Ascending aorta (tissue), 2 donors: Measurements from ENCODE around the gene DRC1. TPM values are rescaled to one million over a fixed set of nuclear protein-coding genes. Genes with fewer than 3 reads are reported as not detected.

Experiments used
- DNase-seq, 2 donors: peaks; one replicate each; pipeline ENCODE4 v3.0.0-alpha.2; 2019; ENCODE audit warnings: low spot score in 2 of 2
- H3K27ac ChIP-seq, 2 donors: fragments of 200-600 bp; sonication (generic); one replicate each; pipeline ENCODE4 v1.5.1; 2016 to 2017; ENCODE audit warnings: mild to moderate bottlenecking in 1 of 2
- H3K27me3 ChIP-seq: fragments of 200-600 bp; sonication (generic); one replicate; pipeline ENCODE4 v1.5.1; 2017
- H3K36me3 ChIP-seq, 2 donors: fragments of 200-600 bp; sonication (generic); one replicate each; pipeline ENCODE4 v1.5.1; 2016
- H3K4me1 ChIP-seq, 2 donors: fragments of 200-600 bp; sonication (generic); one replicate each; pipeline ENCODE4 v1.5.1; 2016 to 2017; ENCODE audit warnings: mild to moderate bottlenecking in 1 of 2
- H3K4me3 ChIP-seq, 2 donors: fragments of 200-600 bp; sonication (generic); one replicate each; pipeline ENCODE4 v1.5.1; 2016 to 2017; ENCODE audit warnings: mild to moderate bottlenecking in 1 of 2
- H3K9me3 ChIP-seq, 2 donors: fragments of 200-600 bp; sonication (generic); one replicate each; pipeline ENCODE4 v1.5.1; 2016
- intact Hi-C: fragments of 100-400 bp; cut with DNase I; formaldehyde crosslinking; loops from one replicate; pipeline ENCODE4 v1.15.1; 2023
- total RNA-seq: library from RNA; depleted of rRNA; stranded (reverse); fragments of >200 nt; gene quantifications from one replicate; pipeline ENCODE4 v1.1.0, GENCODE V29; 2016
- TF ChIP-seq, protein P1 (sequence below), 3 experiments: fragments of 200-600 bp in 2 of 3; fragments of 450-650 bp in 1 of 3; sonication (generic) in 2 of 3; IDR thresholded peaks; one replicate each; pipeline ENCODE4 v1.5.1; 2016 to 2019; ENCODE audit warnings: antibody characterized with exemption in 3 of 3, mild to moderate bottlenecking in 1 of 3, moderate library complexity in 1 of 3

Gene DRC1
- total RNA-seq, 1 donor from 2014 or later: not detected

GRCh38 chr2:26492749-26493515 lies 91.2 kb downstream of the DRC1 start:
- no peaks in the 10 kb centered on the region for H3K27me3 ChIP-seq
- no peak overlapping the region for H3K4me3 ChIP-seq
- TF ChIP-seq, protein P1, sequence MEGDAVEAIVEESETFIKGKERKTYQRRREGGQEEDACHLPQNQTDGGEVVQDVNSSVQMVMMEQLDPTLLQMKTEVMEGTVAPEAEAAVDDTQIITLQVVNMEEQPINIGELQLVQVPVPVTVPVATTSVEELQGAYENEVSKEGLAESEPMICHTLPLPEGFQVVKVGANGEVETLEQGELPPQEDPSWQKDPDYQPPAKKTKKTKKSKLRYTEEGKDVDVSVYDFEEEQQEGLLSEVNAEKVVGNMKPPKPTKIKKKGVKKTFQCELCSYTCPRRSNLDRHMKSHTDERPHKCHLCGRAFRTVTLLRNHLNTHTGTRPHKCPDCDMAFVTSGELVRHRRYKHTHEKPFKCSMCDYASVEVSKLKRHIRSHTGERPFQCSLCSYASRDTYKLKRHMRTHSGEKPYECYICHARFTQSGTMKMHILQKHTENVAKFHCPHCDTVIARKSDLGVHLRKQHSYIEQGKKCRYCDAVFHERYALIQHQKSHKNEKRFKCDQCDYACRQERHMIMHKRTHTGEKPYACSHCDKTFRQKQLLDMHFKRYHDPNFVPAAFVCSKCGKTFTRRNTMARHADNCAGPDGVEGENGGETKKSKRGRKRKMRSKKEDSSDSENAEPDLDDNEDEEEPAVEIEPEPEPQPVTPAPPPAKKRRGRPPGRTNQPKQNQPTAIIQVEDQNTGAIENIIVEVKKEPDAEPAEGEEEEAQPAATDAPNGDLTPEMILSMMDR (IDR thresholded peaks at IDR 0.05): no peak
- no peaks in the 10 kb centered on the region for H3K9me3 ChIP-seq
- no peak for DNase-seq
- H3K4me1 ChIP-seq: no peaks in the 10 kb centered on the region
- no peaks in the 10 kb centered on the region for H3K36me3 ChIP-seq
- no peak overlapping the region for H3K27ac ChIP-seq
- intact Hi-C loops: no loop called here

- Histone ChIP-seq H3K4me1 (no peaks in the 10 kb centered on the region), H3K27ac (no peak overlapping the region), H3K27me3 (no peaks in the 10 kb centered on the region), H3K4me3 (no peak overlapping the region), H3K36me3 (no peaks in the 10 kb centered on the region), H3K9me3 (no peaks in the 10 kb centered on the region)
- TF ChIP-seq, protein P1 (IDR thresholded peaks at IDR 0.05): no peak
- no peak for DNase-seq
- intact Hi-C loops: no loop called here
Measured at GRCh38 chr2:26493566-26493965, 91.8 kb downstream of the DRC1 start.

- no peaks in the 10 kb centered on the region for H3K36me3 ChIP-seq
- TF ChIP-seq, protein P1 (IDR thresholded peaks at IDR 0.05): no peak
Measured at GRCh38 chr2:26494199-26494598, 92.5 kb downstream of the DRC1 start.

GRCh38 chr2:26494891-26495290 lies 93.2 kb downstream of the DRC1 start:
- H3K27ac ChIP-seq: no peak overlapping the region
- H3K27me3 ChIP-seq: no peaks in the 10 kb centered on the region
- H3K4me1 ChIP-seq: no peaks in the 10 kb centered on the region
- no peak overlapping the region for H3K4me3 ChIP-seq
- DNase-seq: no peak
- intact Hi-C loops: no loop called here
- TF ChIP-seq, protein P1 (IDR thresholded peaks at IDR 0.05): no peak
- H3K36me3 ChIP-seq: no peaks in the 10 kb centered on the region
- H3K9me3 ChIP-seq: no peaks in the 10 kb centered on the region

More at GRCh38 chr2:26494199-26494598, 92.5 kb downstream of the DRC1 start:
- intact Hi-C loops: no loop called here
- Histone ChIP-seq H3K27ac (no peak overlapping the region), H3K4me1 (no peaks in the 10 kb centered on the region), H3K4me3 (no peak overlapping the region), H3K9me3 (no peaks in the 10 kb centered on the region), H3K27me3 (no peaks in the 10 kb centered on the region)
- DNase-seq: no peak

DNA sequence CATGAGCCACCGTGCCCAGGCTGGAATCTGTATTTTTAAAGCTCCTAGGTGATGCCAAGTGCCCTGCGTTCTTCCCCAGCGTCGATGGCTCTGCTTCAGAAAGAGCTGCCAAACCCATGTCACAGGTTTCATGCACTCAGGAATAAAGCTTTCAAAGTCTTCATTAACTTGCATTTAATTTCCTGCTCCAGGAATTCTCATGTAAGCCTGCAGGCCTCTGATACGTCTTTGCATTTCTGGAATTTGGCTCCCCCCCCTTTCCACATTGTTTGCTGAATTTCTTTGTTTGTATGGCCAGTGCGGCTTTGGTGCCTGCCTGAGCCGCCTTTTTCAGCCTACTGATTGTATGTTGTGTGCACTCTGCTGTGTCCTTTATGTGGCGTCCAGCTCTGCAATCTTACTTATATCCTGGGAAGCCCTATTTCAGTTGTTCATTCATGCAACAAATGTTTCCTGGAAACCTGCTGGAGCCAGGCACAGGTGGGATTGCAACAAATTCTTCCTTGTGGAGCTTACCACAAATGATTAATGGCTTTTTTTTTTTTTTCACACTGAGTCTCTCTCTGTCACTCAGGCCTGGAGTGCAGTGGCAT lies 94.1 kb downstream of the DRC1 start:
- H3K27me3 ChIP-seq: no peaks in the 10 kb centered on the region
- no peaks in the 10 kb centered on the region for H3K4me1 ChIP-seq
- no peaks in the 10 kb centered on the region for H3K36me3 ChIP-seq
- TF ChIP-seq, protein P1 (IDR thresholded peaks at IDR 0.05): no peak
- intact Hi-C loops: no loop called here
- no peaks in the 10 kb centered on the region for H3K9me3 ChIP-seq
- no peak for DNase-seq
- no peak overlapping the region for H3K27ac ChIP-seq
- H3K4me3 ChIP-seq: no peak overlapping the region
